HL-60 (cell line): ENCODE results near the gene PSMD12.

Experiments used
- DNase-seq, 2 experiments: peaks; one replicate each; pipeline ENCODE4 v3.0.0-alpha.2; 2010 to 2020; ENCODE audit warnings: low read depth in 1 of 2, low spot score in 1 of 2
- H3K27ac ChIP-seq: fragments of 250-450 bp; sonication (Bioruptor Pico); replicated peaks from 2 replicates; pipeline ENCODE4 v1.5.1; 2020; ENCODE audit warnings: mild to moderate bottlenecking, moderate library complexity
- H3K27me3 ChIP-seq: fragments of 250-450 bp; sonication (Bioruptor Pico); 2 replicates; pipeline ENCODE4 v1.5.1; 2021; ENCODE audit warnings: mild to moderate bottlenecking, moderate library complexity; ENCODE audit not compliant: insufficient read depth, poor library complexity, severe bottlenecking
- H3K4me3 ChIP-seq: replicated peaks from 2 replicates; pipeline ENCODE4 v1.5.1; 2011; ENCODE audit warnings: mild to moderate bottlenecking, control low read depth, low read length; ENCODE audit not compliant: insufficient read depth
- GABPA ChIP-seq: IDR thresholded peaks from 2 replicates; pipeline ENCODE4 v1.6.1; 2012; ENCODE audit warnings: low read depth
- POLR2AphosphoS5 ChIP-seq: IDR thresholded peaks from 2 replicates; pipeline ENCODE4 v1.6.1; 2012; ENCODE audit warnings: low read depth
- SPI1 ChIP-seq: IDR thresholded peaks from 2 replicates; pipeline ENCODE4 v1.6.1; 2012; ENCODE audit warnings: low read depth, mild to moderate bottlenecking, borderline replicate concordance
- TF ChIP-seq, protein P1 (sequence below): IDR thresholded peaks from 2 replicates; pipeline ENCODE4 v1.6.1; 2012; ENCODE audit warnings: low read depth; ENCODE audit not compliant: insufficient replicate concordance
- TF ChIP-seq, protein P2 (sequence below): IDR thresholded peaks from one replicate; pipeline ENCODE4 v1.5.1; 2011; ENCODE audit warnings: low read length, control low read depth, inconsistent platforms; ENCODE audit not compliant: insufficient read depth

Gene PSMD12

DNA sequence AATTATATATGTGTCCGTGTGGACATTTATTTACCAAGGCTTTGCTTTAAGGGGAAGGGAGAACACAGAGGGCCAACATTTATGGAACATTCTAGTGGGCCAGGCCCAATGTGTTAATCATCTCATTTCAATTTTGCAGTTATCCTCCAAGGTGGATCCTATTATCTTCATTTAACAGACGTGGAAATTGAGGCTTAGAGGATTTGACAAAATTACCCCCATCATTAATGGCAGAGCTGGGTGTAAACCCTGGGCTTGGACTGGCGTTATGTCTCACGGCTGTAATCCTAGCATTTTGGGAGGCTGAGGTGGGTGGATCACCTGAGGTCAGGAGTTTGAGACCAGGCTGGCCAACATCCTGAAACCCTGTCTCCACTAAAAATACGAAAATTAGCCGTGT is 37.1 kb upstream of the PSMD12 start:
- no peak for DNase-seq
- TF ChIP-seq GABPA (no peak), POLR2AphosphoS5 (no peak), SPI1 (no peak)
- TF ChIP-seq, protein P1, sequence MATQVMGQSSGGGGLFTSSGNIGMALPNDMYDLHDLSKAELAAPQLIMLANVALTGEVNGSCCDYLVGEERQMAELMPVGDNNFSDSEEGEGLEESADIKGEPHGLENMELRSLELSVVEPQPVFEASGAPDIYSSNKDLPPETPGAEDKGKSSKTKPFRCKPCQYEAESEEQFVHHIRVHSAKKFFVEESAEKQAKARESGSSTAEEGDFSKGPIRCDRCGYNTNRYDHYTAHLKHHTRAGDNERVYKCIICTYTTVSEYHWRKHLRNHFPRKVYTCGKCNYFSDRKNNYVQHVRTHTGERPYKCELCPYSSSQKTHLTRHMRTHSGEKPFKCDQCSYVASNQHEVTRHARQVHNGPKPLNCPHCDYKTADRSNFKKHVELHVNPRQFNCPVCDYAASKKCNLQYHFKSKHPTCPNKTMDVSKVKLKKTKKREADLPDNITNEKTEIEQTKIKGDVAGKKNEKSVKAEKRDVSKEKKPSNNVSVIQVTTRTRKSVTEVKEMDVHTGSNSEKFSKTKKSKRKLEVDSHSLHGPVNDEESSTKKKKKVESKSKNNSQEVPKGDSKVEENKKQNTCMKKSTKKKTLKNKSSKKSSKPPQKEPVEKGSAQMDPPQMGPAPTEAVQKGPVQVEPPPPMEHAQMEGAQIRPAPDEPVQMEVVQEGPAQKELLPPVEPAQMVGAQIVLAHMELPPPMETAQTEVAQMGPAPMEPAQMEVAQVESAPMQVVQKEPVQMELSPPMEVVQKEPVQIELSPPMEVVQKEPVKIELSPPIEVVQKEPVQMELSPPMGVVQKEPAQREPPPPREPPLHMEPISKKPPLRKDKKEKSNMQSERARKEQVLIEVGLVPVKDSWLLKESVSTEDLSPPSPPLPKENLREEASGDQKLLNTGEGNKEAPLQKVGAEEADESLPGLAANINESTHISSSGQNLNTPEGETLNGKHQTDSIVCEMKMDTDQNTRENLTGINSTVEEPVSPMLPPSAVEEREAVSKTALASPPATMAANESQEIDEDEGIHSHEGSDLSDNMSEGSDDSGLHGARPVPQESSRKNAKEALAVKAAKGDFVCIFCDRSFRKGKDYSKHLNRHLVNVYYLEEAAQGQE, result no peak
- H3K27me3 ChIP-seq, result no peaks in the 10 kb centered on the region
- no peak overlapping the region for H3K27ac ChIP-seq
- H3K4me3 ChIP-seq, result no peak overlapping the region

DNA sequence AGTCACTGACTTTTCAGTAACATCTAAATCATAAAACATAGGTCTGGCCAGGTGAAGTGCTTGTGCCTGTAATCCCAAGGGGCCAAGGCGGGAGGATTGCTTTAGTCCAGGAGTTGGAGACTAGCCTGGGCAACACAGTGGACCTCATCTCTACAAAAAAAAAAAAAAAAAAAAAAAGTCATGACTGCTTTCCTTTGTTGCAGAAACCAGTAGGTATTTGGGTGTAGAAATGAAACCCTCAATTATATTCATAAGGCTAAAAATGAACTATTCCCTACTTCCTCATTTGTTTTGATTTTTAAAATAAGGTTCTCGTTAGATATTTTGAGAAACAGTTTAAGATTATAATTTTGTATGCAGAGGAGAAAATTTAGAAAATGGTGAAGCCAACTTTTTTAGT is 36.7 kb upstream of the PSMD12 start:
- TF ChIP-seq, protein P1, result no peak
- TF ChIP-seq GABPA, result no peak
- TF ChIP-seq SPI1, result no peak
- TF ChIP-seq, protein P2, sequence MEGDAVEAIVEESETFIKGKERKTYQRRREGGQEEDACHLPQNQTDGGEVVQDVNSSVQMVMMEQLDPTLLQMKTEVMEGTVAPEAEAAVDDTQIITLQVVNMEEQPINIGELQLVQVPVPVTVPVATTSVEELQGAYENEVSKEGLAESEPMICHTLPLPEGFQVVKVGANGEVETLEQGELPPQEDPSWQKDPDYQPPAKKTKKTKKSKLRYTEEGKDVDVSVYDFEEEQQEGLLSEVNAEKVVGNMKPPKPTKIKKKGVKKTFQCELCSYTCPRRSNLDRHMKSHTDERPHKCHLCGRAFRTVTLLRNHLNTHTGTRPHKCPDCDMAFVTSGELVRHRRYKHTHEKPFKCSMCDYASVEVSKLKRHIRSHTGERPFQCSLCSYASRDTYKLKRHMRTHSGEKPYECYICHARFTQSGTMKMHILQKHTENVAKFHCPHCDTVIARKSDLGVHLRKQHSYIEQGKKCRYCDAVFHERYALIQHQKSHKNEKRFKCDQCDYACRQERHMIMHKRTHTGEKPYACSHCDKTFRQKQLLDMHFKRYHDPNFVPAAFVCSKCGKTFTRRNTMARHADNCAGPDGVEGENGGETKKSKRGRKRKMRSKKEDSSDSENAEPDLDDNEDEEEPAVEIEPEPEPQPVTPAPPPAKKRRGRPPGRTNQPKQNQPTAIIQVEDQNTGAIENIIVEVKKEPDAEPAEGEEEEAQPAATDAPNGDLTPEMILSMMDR, result no peak
- no peak for TF ChIP-seq POLR2AphosphoS5
- no peak overlapping the region for H3K4me3 ChIP-seq
- H3K27ac ChIP-seq, result no peak overlapping the region
- no peak for DNase-seq
- H3K27me3 ChIP-seq, result no peaks in the 10 kb centered on the region

DNA sequence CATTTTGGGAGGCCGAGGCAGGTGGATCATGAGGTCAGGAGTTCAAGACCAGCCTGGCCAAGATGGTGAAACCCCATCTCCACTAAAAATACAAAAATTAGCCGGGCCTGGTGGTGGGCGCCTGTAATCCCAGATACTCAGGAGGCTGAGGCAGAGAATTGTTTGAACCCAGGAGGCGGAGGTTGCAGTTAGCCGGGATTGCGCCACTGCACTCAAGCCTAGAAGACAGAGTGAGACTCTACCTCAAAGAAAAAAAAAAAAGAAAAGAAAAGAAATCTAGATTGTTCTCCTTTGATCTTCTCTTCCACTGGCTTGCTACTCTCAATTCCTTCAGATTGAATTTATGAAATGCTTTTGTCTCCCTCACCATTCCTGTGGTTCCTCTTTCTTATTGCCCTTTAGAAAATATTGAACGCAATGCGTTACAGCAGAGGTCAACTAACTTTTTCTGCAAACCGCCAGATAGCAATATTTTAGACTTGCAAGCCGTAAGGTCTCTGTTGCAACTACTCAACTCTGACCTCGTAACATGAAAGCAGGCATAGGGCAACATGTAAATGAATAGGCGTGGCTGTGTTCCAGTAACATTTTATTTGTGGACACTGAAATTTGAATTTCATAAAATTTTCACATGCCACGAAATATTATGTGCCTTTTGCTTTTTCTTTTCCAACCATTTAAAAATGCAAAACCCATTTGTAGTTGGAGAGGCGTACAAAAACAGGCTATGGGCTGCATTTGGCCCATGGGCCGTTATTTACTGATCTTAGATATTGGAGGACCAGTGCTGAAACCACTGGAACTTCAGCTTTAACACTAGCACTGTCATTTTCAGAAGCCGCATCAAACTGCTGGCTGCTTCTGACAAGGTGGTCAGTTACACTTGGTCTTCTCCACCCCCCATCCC is 35.5 kb upstream of the PSMD12 start:
- Histone ChIP-seq H3K27me3 (no peaks in the 10 kb centered on the region), H3K4me3 (no peak overlapping the region), H3K27ac (peak overlapping the region; percentile 72)
- peak; percentile 47; the same call in 1 of the 2 replicates for TF ChIP-seq POLR2AphosphoS5
- no peak for TF ChIP-seq GABPA
- TF ChIP-seq, protein P2, result no peak
- TF ChIP-seq, protein P1, result no peak
- peak; percentile 53; the same call in 1 of the 2 replicates for TF ChIP-seq SPI1
- peak; percentile 87 to 93 for DNase-seq
